Testis (tissue), 3 donors: ENCODE results near the gene OR56A1. TPM values are rescaled to one million over a fixed set of nuclear protein-coding genes. Genes with fewer than 3 reads are reported as not detected.

Experiments used
- DNase-seq: peaks from one replicate; pipeline ENCODE4 v3.0.0-alpha.2; 2019
- H3K27ac ChIP-seq, 2 donors: fragments of 200-600 bp; sonication (generic); one replicate each; pipeline ENCODE4 v1.5.1; 2019
- H3K27me3 ChIP-seq: fragments of 200-600 bp; sonication (generic); one replicate; pipeline ENCODE4 v1.5.1; 2019
- H3K36me3 ChIP-seq: fragments of 200-600 bp; sonication (generic); one replicate; pipeline ENCODE4 v1.5.1; 2017; ENCODE audit warnings: low read depth; ENCODE audit errors: missing control alignments
- H3K4me1 ChIP-seq: fragments of 200-600 bp; sonication (generic); one replicate; pipeline ENCODE4 v1.5.1; 2019
- H3K4me3 ChIP-seq, 2 donors: fragments of 200-600 bp; sonication (generic); one replicate each; pipeline ENCODE4 v1.5.1; 2017 to 2019
- H3K9me3 ChIP-seq: fragments of 200-600 bp; sonication (generic); one replicate; pipeline ENCODE4 v1.5.1; 2017
- CTCF ChIP-seq, 3 experiments: fragments of 450-650 bp in 2 of 3; fragments of 200-600 bp in 1 of 3; sonication (generic) in 1 of 3; IDR thresholded peaks; one replicate each; pipeline ENCODE4 v1.5.1; 2016 to 2019; ENCODE audit warnings: antibody characterized with exemption in 3 of 3, mild to moderate bottlenecking in 2 of 3, moderate library complexity in 1 of 3
- POLR2A ChIP-seq: fragments of 450-650 bp; IDR thresholded peaks from one replicate; pipeline ENCODE4 v1.6.1; 2017; ENCODE audit warnings: antibody characterized with exemption, mild to moderate bottlenecking, moderate library complexity
- WGBS, 2 donors: methylation state at CpG; one replicate each; pipeline ENCODE4 v1.1.5; 2018; 5-methylcytosine and 5-hydroxymethylcytosine counted together
- intact Hi-C: fragments of 100-400 bp; cut with DNase I; formaldehyde crosslinking; loops from one replicate; pipeline ENCODE4 v1.15.1; 2023; ENCODE audit warnings: low total_unique reads
- polyA plus RNA-seq: library from polyadenylated mRNA; stranded (reverse); fragments of 350-450 nt; fragmentation: Illumina TruSeq; extraction: RNeasy Lipid Tissue Mini Kit (QIAGEN cat#74804); gene quantifications from one replicate; pipeline ENCODE4 v1.2.3, GENCODE V29; 2014; ENCODE audit warnings: low read depth, low replicate concordance; ENCODE audit not compliant: insufficient read depth
- small RNA-seq, 2 donors: library from RNA; depleted of rRNA; stranded (forward); fragments of <200 nt; gene quantifications; one replicate each; pipeline ENCODE3, GENCODE V24; 2016
- total RNA-seq, 2 donors: library from RNA; depleted of rRNA; stranded (reverse); fragments of >200 nt; gene quantifications; one replicate each; pipeline ENCODE4 v1.2.3, GENCODE V29; 2016

Gene OR56A1
- total and polyA plus RNA-seq, 3 donors from 2014 or later, result 0.06 to 0.16 TPM; not detected in 1

- Histone ChIP-seq H3K9me3 (no peaks in the 10 kb centered on the region), H3K4me3 (no peak overlapping the region), H3K27me3 (no peaks in the 10 kb centered on the region), H3K4me1 (no peaks in the 10 kb centered on the region), H3K27ac (no peak overlapping the region), H3K36me3 (no peaks in the 10 kb centered on the region)
- intact Hi-C loops, result no loop called here
- no peak for TF ChIP-seq CTCF (IDR thresholded peaks at IDR 0.05)
- no peak for TF ChIP-seq POLR2A
- 70 to 88% methylated on average over 1 of the region's 1 CpG for WGBS, 2 donors
- DNase-seq, result no peak
Observed at GRCh38 chr11:5973530-5973929, 57.0 kb downstream of the OR56A1 start.

Small RNA genes lying within 50 kb of the gene (small RNA-seq; reads per million reads assigned to genes)
- gene RNA5SP329, result 0 reads per million in 2 donors

Other genes with a start within 250 kb of the OR56A1 start
- gene OR52N5, start 247.4 kb downstream of the OR56A1 start, total RNA-seq, result 1 to 10 TPM; 2.0 to 2.5 TPM
- gene OR52N5, start 247.4 kb downstream of the OR56A1 start, polyA plus RNA-seq, result not detected
- gene OR52N1, start 239.5 kb downstream of the OR56A1 start, total RNA-seq, result 1 to 10 TPM; 1.6 to 1.7 TPM
- gene OR52N1, start 239.5 kb downstream of the OR56A1 start, polyA plus RNA-seq, result not detected
- not detected for gene OR52N2, start 221.8 kb downstream of the OR56A1 start, total RNA-seq
- gene OR52N2, start 221.8 kb downstream of the OR56A1 start, polyA plus RNA-seq, result 0.44 TPM
- 1 to 10 TPM; 1.2 to 1.4 TPM for gene OR52E6, start 188.9 kb downstream of the OR56A1 start, total RNA-seq
- gene OR52E6, start 188.9 kb downstream of the OR56A1 start, polyA plus RNA-seq, result not detected
- gene OR52E8, start 173.1 kb downstream of the OR56A1 start, total RNA-seq, result 1 to 10 TPM; 3.0 to 4.6 TPM
- not detected for gene OR52E8, start 173.1 kb downstream of the OR56A1 start, polyA plus RNA-seq
- gene OR52E4, start 150.1 kb downstream of the OR56A1 start, total RNA-seq, result not detected
- gene OR52E4, start 150.1 kb downstream of the OR56A1 start, polyA plus RNA-seq, result not detected
- gene OR52E5, start 137.6 kb downstream of the OR56A1 start, total RNA-seq, result not detected
- gene OR52E5, start 137.6 kb downstream of the OR56A1 start, polyA plus RNA-seq, result not detected
- 1 to 10 TPM in 1 of 2 donors, under 1 TPM in 1; 0.87 to 1.0 TPM for gene OR56A3, start 88.5 kb downstream of the OR56A1 start, total RNA-seq
- gene OR56A3, start 88.5 kb downstream of the OR56A1 start, polyA plus RNA-seq, result 0.90 TPM
- gene OR56A5, start 62.3 kb downstream of the OR56A1 start, total RNA-seq, result not detected
- gene OR56A5, start 62.3 kb downstream of the OR56A1 start, polyA plus RNA-seq, result not detected
- under 1 TPM in 1 of 2 donors, not detected in 1; 0.79 TPM for gene OR52L1, start 43.8 kb downstream of the OR56A1 start, total RNA-seq
- gene OR52L1, start 43.8 kb downstream of the OR56A1 start, polyA plus RNA-seq, result not detected
- gene OR56A4, start 23.8 kb downstream of the OR56A1 start, total RNA-seq, result under 1 TPM in 1 of 2 donors, not detected in 1; 0.55 TPM
- not detected for gene OR56A4, start 23.8 kb downstream of the OR56A1 start, polyA plus RNA-seq
- not detected for gene OR56B4, start 76.9 kb upstream of the OR56A1 start, total RNA-seq
- gene OR56B4, start 76.9 kb upstream of the OR56A1 start, polyA plus RNA-seq, result not detected
- gene OR52B2, start 139.6 kb upstream of the OR56A1 start, total RNA-seq, result under 1 TPM in 1 of 2 donors, not detected in 1; 0.68 TPM
- not detected for gene OR52B2, start 139.6 kb upstream of the OR56A1 start, polyA plus RNA-seq
- not detected for gene OR52W1, start 168.5 kb upstream of the OR56A1 start, total RNA-seq
- gene OR52W1, start 168.5 kb upstream of the OR56A1 start, polyA plus RNA-seq, result not detected
- 10 to 100 TPM; 10.1 to 38.5 TPM for gene C11orf42, start 174.8 kb upstream of the OR56A1 start, total RNA-seq
- 28.9 TPM for gene C11orf42, start 174.8 kb upstream of the OR56A1 start, polyA plus RNA-seq
- 100 to 1,000 TPM; 134 to 156 TPM for gene FHIP1B, start 203.9 kb upstream of the OR56A1 start, total RNA-seq
- 98.3 TPM for gene FHIP1B, start 203.9 kb upstream of the OR56A1 start, polyA plus RNA-seq
- gene CNGA4, start 208.3 kb upstream of the OR56A1 start, total RNA-seq, result 1 to 10 TPM; 7.9 to 9.1 TPM
- 14.4 TPM for gene CNGA4, start 208.3 kb upstream of the OR56A1 start, polyA plus RNA-seq
- under 1 TPM; 0.37 to 0.63 TPM for gene CCKBR, start 229.1 kb upstream of the OR56A1 start, total RNA-seq
- gene CCKBR, start 229.1 kb upstream of the OR56A1 start, polyA plus RNA-seq, result 0.47 TPM